Astrocyte of the spinal cord (primary cell): ENCODE results near the gene TTC7B.
A peak's percentile ranks its signal among the peaks of the same experiment; 100 is the strongest.

ENCODE experiments used
- DNase-seq: peaks from one replicate; pipeline ENCODE4 v3.0.0; 2011; ENCODE audit warnings: low read depth, low spot score
- H3K4me3 ChIP-seq: 2 replicates; pipeline ENCODE4 v1.5.1; 2011; ENCODE audit warnings: low read depth, mild to moderate bottlenecking, low read length, moderate library complexity
- CTCF ChIP-seq: IDR thresholded peaks from 2 replicates; pipeline ENCODE4 v1.5.1; 2012; ENCODE audit warnings: low read depth, mild to moderate bottlenecking, low read length, inconsistent platforms
- in situ Hi-C: cut with HindIII; loops from 2 replicates; pipeline ENCODE4 v1.10.0; 2017; ENCODE audit warnings: low sequenced_read_pairs

Gene TTC7B

GRCh38 chr14:90495357-90496276, 320.6 kb downstream of the TTC7B start:
- no peak overlapping the region for H3K4me3 ChIP-seq
- no peak for TF ChIP-seq CTCF
- in situ Hi-C loops: no loop called here
- peak; percentile 74 for DNase-seq

GRCh38 chr14:90491911-90492531, 324.2 kb downstream of the TTC7B start:
- no peak overlapping the region for H3K4me3 ChIP-seq
- in situ Hi-C loops: no loop called here
- no peak for DNase-seq
- TF ChIP-seq CTCF: no peak

- no peak overlapping the region for H3K4me3 ChIP-seq
- in situ Hi-C loops: no loop called here
- no peak for TF ChIP-seq CTCF
- DNase-seq: peak; percentile 52
Measured at GRCh38 chr14:90491221-90491885, 324.9 kb downstream of the TTC7B start.

- H3K4me3 ChIP-seq: no peak overlapping the region
- no peak for DNase-seq
- in situ Hi-C loops: no loop called here
- TF ChIP-seq CTCF: no peak
Measured at GRCh38 chr14:90490720-90491050, 325.5 kb downstream of the TTC7B start.

GRCh38 chr14:90489916-90490719, 326.1 kb downstream of the TTC7B start:
- DNase-seq: no peak
- H3K4me3 ChIP-seq: no peak overlapping the region
- in situ Hi-C loops: no loop called here
- TF ChIP-seq CTCF: no peak

- DNase-seq: no peak
- H3K4me3 ChIP-seq: no peak overlapping the region
- in situ Hi-C loops: no loop called here
- TF ChIP-seq CTCF: no peak
Measured at GRCh38 chr14:90489306-90489705, 326.9 kb downstream of the TTC7B start.
